DND-41 (cell line): ENCODE data around the gene HRH1.

Source experiments
- ATAC-seq: fragments of 200-7000 bp; cut with Tn5 transposase; 3 replicates; pipeline ENCODE4 v1.9.1; 2021; ENCODE audit warnings: low read depth; ENCODE audit not compliant: insufficient read depth
- DNase-seq: peaks from one replicate; pipeline ENCODE4 v3.0.0-alpha.2; 2020
- H2AFZ ChIP-seq: 2 replicates; pipeline ENCODE4 v1.6.0; 2012; ENCODE audit warnings: low read depth, low read length
- H3K27ac ChIP-seq: 2 replicates; pipeline ENCODE4 v1.5.1; 2012; ENCODE audit warnings: low read length, inconsistent platforms
- H3K27me3 ChIP-seq: fragments of 200-600 bp; sonication (generic); 2 replicates; pipeline ENCODE4 v1.6.0; 2012; ENCODE audit warnings: low read length, mild to moderate bottlenecking, inconsistent platforms; ENCODE audit not compliant: insufficient read depth, poor library complexity
- H3K36me3 ChIP-seq: 2 replicates; pipeline ENCODE4 v1.5.1; 2012; ENCODE audit warnings: low read length, inconsistent platforms; ENCODE audit not compliant: insufficient read depth
- H3K4me1 ChIP-seq: 2 replicates; pipeline ENCODE4 v1.5.1; 2012; ENCODE audit warnings: mild to moderate bottlenecking, low read length; ENCODE audit not compliant: insufficient read depth
- H3K4me2 ChIP-seq: 2 replicates; pipeline ENCODE4 v1.6.0; 2012; ENCODE audit warnings: mild to moderate bottlenecking, moderate library complexity, low read length, inconsistent platforms; ENCODE audit not compliant: insufficient read depth
- H3K4me3 ChIP-seq, 2 experiments: fragments of 200-600 bp in 1 of 2; shearing (Covaris generic) in 1 of 2; 2 replicates each; pipeline ENCODE4 v1.5.1; 2012 to 2016; ENCODE audit warnings: inconsistent platforms in 2 of 2, low read length in 2 of 2, mild to moderate bottlenecking in 2 of 2, low read depth in 1 of 2, moderate library complexity in 1 of 2
- H3K79me2 ChIP-seq: 2 replicates; pipeline ENCODE4 v1.6.0; 2012; ENCODE audit warnings: low read length, inconsistent platforms; ENCODE audit not compliant: insufficient read depth
- H3K9ac ChIP-seq: 2 replicates; pipeline ENCODE4 v1.6.0; 2012; ENCODE audit warnings: low read depth, mild to moderate bottlenecking, inconsistent platforms, low read length, moderate library complexity
- H3K9me3 ChIP-seq: 2 replicates; pipeline ENCODE4 v1.5.1; 2012; ENCODE audit warnings: low read length, moderate library complexity, mild to moderate bottlenecking, inconsistent platforms; ENCODE audit not compliant: insufficient read depth, severe bottlenecking
- H4K20me1 ChIP-seq: 2 replicates; pipeline ENCODE4 v1.6.0; 2012; ENCODE audit warnings: low read length; ENCODE audit not compliant: insufficient read depth
- EZH2 ChIP-seq: IDR thresholded peaks from 3 replicates; pipeline ENCODE4 v1.6.1; 2012; ENCODE audit warnings: borderline replicate concordance, low read depth, mild to moderate bottlenecking, moderate library complexity, low read length, inconsistent platforms; ENCODE audit not compliant: severe bottlenecking
- TF ChIP-seq, protein P1 (sequence below): IDR thresholded peaks from 2 replicates; pipeline ENCODE4 v1.5.1; 2012; ENCODE audit warnings: borderline replicate concordance, low read length, moderate library complexity, mild to moderate bottlenecking; ENCODE audit not compliant: poor library complexity, severe bottlenecking; ENCODE audit errors: extremely low read depth

The HRH1 gene

DNA sequence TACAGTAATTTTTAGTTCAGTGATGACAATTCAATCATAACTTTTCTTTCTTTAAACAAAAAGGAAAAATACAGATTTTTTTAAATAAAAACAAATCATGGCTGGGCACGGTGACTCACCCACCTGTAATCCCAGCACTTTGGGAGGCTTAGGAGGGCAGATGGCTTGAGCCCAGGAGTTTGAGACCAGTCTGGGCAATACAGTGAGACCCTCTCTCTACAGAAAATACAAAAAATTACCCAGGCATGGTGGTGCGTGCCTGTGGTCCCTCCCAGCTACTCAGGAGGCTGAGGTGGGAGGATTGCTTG lies 92.3 kb downstream of the HRH1 start:
- Histone ChIP-seq H2AFZ (no peak overlapping the region), H3K27ac (no peak overlapping the region), H4K20me1 (no peaks in the 10 kb centered on the region), H3K4me2 (no peak overlapping the region), H3K4me3 (no peak overlapping the region), H3K4me1 (no peaks in the 10 kb centered on the region), H3K9ac (no peak overlapping the region), H3K9me3 (no peaks in the 10 kb centered on the region), H3K79me2 (no peaks in the 10 kb centered on the region), H3K27me3 (peaks cover 3% of the 10 kb centered on the region), H3K36me3 (no peaks in the 10 kb centered on the region)
- DNase-seq (no peak), ATAC-seq (no peak)
- no peak for TF ChIP-seq EZH2
- TF ChIP-seq, protein P1, sequence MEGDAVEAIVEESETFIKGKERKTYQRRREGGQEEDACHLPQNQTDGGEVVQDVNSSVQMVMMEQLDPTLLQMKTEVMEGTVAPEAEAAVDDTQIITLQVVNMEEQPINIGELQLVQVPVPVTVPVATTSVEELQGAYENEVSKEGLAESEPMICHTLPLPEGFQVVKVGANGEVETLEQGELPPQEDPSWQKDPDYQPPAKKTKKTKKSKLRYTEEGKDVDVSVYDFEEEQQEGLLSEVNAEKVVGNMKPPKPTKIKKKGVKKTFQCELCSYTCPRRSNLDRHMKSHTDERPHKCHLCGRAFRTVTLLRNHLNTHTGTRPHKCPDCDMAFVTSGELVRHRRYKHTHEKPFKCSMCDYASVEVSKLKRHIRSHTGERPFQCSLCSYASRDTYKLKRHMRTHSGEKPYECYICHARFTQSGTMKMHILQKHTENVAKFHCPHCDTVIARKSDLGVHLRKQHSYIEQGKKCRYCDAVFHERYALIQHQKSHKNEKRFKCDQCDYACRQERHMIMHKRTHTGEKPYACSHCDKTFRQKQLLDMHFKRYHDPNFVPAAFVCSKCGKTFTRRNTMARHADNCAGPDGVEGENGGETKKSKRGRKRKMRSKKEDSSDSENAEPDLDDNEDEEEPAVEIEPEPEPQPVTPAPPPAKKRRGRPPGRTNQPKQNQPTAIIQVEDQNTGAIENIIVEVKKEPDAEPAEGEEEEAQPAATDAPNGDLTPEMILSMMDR, result no peak

DNA sequence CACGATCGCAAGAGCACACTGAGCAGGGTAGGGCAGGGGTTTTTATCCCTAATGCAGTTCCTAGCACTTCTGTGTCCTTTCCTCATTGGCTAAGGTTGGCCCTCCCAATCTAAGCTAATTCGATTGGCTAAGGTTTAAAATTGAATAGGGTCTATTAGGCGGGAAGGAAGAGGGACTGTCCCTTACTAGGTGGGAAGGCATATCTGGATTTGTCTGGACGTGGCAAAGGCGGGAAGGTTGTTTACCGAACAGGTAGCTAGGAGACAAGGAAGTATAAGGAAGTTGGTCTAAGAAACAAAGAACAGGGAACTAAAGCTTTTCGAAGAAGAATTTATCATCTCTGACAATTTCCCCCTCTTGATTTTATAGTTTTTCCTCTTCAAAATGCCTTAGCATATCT lies 93.1 kb downstream of the HRH1 start:
- Histone ChIP-seq H3K27me3 (peaks cover 5% of the 10 kb centered on the region), H3K27ac (no peak overlapping the region), H3K4me2 (no peak overlapping the region), H3K36me3 (no peaks in the 10 kb centered on the region), H3K4me3 (no peak overlapping the region), H3K4me1 (no peaks in the 10 kb centered on the region), H4K20me1 (no peaks in the 10 kb centered on the region), H3K79me2 (no peaks in the 10 kb centered on the region), H2AFZ (no peak overlapping the region), H3K9me3 (no peaks in the 10 kb centered on the region), H3K9ac (no peak overlapping the region)
- ATAC-seq (no peak), DNase-seq (no peak)
- TF ChIP-seq EZH2, result no peak
- TF ChIP-seq, protein P1, result no peak

DNA sequence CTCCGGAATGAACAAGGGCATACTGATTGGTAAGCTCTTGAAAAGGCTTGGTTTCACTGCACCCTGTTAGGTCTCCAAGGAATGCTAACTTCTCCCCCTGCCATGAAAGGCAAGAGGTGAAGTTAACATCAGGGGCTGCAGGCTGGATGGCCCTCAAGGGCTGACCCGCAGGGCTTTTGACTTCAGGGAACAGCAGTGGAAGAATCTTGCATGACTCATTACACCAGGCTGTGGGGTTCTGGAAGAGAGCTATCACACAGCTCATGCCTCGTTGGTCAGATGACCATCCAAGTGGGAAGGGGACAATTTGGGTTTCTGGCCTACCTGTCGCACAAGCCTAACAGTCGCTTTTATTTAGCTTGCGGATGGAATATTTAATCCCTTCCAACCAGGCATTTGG lies 94.3 kb downstream of the HRH1 start:
- no peak overlapping the region for H3K4me3 ChIP-seq
- no peaks in the 10 kb centered on the region for H3K9me3 ChIP-seq
- H3K79me2 ChIP-seq, result no peaks in the 10 kb centered on the region
- no peaks in the 10 kb centered on the region for H3K36me3 ChIP-seq
- H3K4me2 ChIP-seq, result no peak overlapping the region
- H3K4me1 ChIP-seq, result no peaks in the 10 kb centered on the region
- no peak for ATAC-seq
- peaks cover 7% of the 10 kb centered on the region for H3K27me3 ChIP-seq
- no peaks in the 10 kb centered on the region for H4K20me1 ChIP-seq
- H3K27ac ChIP-seq, result no peak overlapping the region
- DNase-seq, result no peak
- no peak overlapping the region for H2AFZ ChIP-seq
- H3K9ac ChIP-seq, result no peak overlapping the region
- TF ChIP-seq EZH2, result no peak
- TF ChIP-seq, protein P1, result no peak
